Right ventricle myocardium inferior (tissue), 1 donor: Measurements from ENCODE around the gene FRY. TPM values are rescaled to one million over a fixed set of nuclear protein-coding genes. Genes with fewer than 3 reads are reported as not detected.

ENCODE experiments used
- ATAC-seq: fragments of 200-7000 bp; cut with Tn5 transposase; one replicate; pipeline ENCODE4 v1.9.1; 2020; ENCODE audit warnings: mild to moderate bottlenecking, moderate library complexity
- DNase-seq: peaks from one replicate; pipeline ENCODE4 v3.0.0; 2021; ENCODE audit errors: missing footprints
- intact Hi-C: fragments of 100-400 bp; cut with DNase I; formaldehyde crosslinking; loops from one replicate; pipeline ENCODE4 v1.11.0; 2022
- total RNA-seq: library from RNA; stranded (reverse); fragmentation: NEBNext Ultra II Directional; extraction: Animal tissue kit (Norgen Biotek cat#: 25700); gene quantifications from one replicate; pipeline ENCODE4 v1.2.1, GENCODE V29; 2021
- donor health status: DM: no; HTN: yes; CAD: no; lungs with severe emphysema.

FRY gene
- total RNA-seq, 1 donor from 2014 or later = 146 TPM

DNA sequence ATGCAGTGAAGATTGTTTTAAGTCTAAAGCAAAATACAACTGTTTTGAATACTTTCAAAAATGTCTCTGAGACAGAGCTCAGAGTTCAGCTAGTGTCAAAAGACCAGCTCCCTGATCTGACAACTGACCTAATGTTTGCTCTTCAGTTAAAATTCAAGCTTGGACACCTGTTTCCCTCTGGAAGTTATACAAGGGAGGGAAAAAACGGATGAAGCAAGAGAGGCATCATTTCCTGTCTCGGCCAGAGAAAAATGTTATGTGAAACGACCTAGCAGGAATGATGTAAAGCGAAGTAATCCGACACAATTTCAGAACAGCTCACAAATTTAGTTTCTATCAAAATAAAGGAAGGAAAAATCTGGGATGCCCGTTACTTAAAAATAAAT lies 224.1 kb downstream of the FRY start:
- no peak for ATAC-seq
- DNase-seq = no peak
- intact Hi-C loops = no loop called here

DNA sequence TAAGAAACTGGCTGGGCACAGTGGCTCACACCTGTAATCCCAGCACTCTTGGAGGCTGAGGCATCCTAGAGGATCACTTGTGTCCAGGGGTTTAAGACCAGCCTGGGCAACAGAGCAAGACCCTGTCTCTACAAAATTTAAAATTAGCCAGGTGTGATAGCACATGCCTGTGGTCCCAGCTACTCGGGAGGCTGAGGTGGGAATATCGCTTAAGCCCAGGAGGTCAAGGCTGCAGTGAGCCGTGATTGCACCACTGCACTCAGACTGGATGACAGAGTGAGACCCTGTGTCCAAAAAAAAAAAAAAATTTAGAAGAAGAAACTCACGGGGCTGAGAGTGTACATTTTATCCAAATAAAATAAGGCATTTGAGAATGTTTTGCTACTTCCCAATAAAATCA lies 224.7 kb downstream of the FRY start:
- DNase-seq = no peak
- no peak for ATAC-seq
- intact Hi-C loops = no loop called here

DNA sequence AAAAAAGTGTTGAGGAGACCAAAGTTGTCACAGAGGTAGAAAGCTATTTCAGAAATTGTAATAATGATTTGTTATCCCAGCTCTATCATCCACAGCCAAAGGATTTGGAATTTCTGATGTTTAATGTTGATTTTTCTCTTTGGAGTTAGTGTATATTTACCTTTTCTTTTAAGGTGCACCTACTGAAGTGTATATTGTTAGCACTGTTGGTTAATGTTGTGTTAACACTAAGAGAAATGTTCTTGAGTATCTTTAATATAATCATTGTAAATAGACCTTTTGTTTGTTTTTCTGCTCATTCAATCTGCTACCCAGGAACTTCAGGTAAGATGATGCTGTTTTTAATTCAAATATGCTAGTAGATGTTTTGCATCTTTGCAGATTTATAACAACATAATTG lies 226.1 kb downstream of the FRY start:
- ATAC-seq = no peak
- no peak for DNase-seq
- intact Hi-C loops = no loop called here

GRCh38 chr13:32259116-32259515 lies 227.5 kb downstream of the FRY start:
- intact Hi-C loops = no loop called here
- no peak for DNase-seq
- no peak for ATAC-seq

- intact Hi-C loops = no loop called here
- ATAC-seq (peak; percentile 94), DNase-seq (peak; percentile 75)
These were observed 230.0 kb downstream of the FRY start for GRCh38 chr13:32261567-32261966.

DNA sequence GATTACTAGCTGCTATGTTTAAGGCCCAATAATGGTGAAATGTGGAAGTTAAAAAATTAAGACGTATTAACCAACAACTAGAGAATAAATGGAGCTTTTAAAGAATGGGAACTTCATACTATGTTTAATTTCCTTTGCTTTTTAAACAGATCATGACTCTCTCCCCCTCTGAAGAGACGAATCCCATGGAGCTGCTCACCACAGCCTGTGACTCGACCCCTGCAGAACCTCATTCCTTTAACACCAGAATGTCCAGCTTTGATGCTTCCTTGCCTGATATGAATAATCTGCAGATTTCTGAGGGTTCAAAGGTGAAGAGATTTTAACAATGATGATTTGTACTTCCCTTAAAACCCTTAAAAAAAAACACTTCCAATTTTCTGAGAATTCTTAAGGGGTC lies 230.6 kb downstream of the FRY start:
- DNase-seq (no peak), ATAC-seq (no peak)
- intact Hi-C loops = no loop called here

DNA sequence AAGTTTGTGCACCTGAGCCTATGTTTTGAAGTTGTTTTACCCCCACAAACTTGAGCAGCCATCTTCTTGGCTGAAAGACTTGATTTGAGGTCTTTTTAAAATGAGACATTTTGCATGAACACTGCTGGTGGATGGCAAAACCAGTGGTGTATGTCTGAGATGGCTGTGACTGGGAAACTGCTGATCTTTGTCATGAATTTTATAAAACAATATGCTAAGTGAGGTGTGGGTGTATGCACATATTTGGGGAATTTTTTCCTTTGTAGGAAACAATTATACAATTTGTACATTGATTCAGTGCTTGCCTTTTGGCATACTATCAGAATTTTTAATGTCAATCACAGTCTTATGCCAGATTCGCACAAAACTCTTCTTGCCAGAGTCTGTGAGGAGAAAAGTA lies 231.0 kb downstream of the FRY start:
- DNase-seq = no peak

GRCh38 chr13:32264407-32264806 lies 232.8 kb downstream of the FRY start:
- ATAC-seq (peak; percentile 24), DNase-seq (peak; percentile 74)
- intact Hi-C loops = no loop called here

More for the DNA sequence above, 231.0 kb downstream of the FRY start:
- no peak for ATAC-seq
- intact Hi-C loops = no loop called here

- ATAC-seq = no peak
- intact Hi-C loops = no loop called here
- DNase-seq = no peak
These were observed 234.2 kb downstream of the FRY start for GRCh38 chr13:32265726-32266125.

- intact Hi-C loops = no loop called here
These were observed 234.6 kb downstream of the FRY start for GRCh38 chr13:32266130-32266529.

DNA sequence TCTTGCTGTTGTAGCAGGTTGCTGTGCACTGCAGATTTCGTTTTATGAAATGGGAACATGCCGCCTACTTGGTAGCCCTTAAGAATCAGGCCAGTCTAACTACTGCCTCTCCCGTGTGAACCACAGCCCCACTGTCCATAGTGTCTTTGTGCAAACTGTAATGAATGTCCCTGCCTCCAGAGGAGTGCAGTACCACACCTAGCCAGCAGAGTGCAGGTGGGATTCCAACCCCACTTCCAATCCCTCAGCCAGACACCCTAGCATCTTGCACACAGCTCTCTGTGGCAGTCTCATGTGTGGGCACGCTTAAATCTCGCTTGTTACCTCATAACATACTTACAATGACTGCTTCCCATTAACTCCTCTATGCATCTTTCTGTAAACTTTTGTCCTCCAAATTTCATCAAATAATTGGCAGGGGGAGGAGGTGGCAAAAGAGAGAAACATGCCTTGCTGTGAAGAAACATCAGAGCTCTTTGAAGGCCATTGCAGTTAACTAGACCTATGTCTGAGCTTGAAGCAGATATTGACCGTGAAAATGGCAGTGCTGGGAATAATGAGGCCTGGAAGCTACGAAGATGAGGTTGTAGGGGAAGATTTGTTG lies 236.4 kb downstream of the FRY start:
- peak; percentile 21 for ATAC-seq
- no peak for DNase-seq
- intact Hi-C loops = no loop called here

More at GRCh38 chr13:32266130-32266529, 234.6 kb downstream of the FRY start:
- DNase-seq = no peak
- no peak for ATAC-seq

DNA sequence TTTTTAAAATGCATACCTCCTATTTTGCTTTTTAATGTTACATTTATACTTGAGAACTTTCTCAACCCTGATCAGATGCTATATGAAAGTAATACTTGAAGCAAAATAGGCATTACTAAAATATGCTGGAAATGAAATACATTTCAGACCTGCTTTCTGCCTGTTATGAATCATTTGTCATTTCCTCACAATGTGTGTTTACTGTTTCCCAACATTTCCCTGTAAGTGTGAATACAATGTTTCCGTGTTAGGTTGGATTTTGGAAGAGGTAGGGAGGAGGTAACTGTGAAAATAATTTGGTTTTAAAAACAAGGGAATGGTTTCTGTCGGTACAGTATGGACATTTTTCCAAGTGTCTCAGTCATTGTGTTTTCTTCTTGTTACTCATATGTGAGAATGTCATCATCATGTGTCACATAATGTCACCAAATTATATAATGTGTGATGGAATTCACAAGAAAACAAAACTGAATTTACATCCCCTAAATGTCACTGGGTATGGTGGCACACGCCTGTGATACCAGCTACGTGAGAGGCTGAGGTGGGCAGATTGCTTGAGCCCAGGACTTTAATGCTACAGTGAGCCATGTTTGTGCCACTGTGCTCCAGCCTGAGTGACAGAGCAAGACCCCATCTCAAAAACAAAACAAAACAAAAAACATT lies 240.6 kb downstream of the FRY start:
- DNase-seq = no peak
- ATAC-seq = no peak

GRCh38 chr13:32277839-32278238 lies 246.3 kb downstream of the FRY start:
- ATAC-seq (no peak), DNase-seq (no peak)
- intact Hi-C loops = no loop called here

More for the DNA sequence above, 240.6 kb downstream of the FRY start:
- intact Hi-C loops = no loop called here

DNA sequence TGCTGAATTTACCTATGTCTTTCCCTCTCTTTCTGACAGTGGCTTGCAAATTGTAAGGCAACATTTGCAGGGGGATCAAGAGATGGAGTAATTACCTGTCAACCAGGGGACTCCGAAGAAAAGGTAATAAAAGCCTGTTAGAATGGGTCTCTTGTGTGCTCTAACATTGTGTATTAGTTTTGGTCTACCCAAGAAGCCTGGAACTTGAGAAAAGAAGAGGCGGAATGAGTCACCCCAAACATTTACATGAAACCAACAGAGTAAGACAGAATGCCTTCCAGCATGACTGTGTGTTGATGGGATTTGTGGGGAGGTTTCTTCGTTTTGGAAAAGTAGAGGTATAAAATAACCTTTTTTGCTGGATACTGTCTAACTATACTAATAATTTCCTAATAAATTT lies 246.9 kb downstream of the FRY start:
- intact Hi-C loops = no loop called here
- no peak for ATAC-seq

DNA sequence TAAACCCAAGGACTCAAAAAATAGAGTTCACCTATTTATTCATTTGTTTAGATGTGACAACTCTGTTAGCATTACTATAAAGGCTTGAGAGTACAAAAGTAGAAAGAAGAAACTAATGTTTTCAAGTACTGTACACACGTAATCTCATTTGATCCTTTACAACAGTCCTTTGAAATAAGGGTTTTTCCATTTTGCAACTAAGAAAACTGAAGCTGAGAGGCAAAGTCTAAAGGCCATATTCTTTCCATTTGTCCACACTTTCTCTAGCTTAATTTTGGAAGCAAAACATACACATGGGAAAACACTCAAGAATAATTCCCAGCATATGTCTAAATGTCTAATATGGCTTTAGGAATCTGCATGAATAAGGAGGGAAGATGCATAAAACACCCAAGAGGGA lies 249.5 kb downstream of the FRY start:
- DNase-seq = no peak
- ATAC-seq = no peak
- intact Hi-C loops = no loop called here

More for the DNA sequence above, 246.9 kb downstream of the FRY start:
- no peak for DNase-seq

- intact Hi-C loops = no loop called here
- ATAC-seq (peak; percentile 68), DNase-seq (no peak)
These were observed 250.6 kb downstream of the FRY start for GRCh38 chr13:32282096-32282711.

GRCh38 chr13:32284927-32285632 lies 253.5 kb downstream of the FRY start:
- ATAC-seq (no peak), DNase-seq (no peak)
- intact Hi-C loops = no loop called here

DNA sequence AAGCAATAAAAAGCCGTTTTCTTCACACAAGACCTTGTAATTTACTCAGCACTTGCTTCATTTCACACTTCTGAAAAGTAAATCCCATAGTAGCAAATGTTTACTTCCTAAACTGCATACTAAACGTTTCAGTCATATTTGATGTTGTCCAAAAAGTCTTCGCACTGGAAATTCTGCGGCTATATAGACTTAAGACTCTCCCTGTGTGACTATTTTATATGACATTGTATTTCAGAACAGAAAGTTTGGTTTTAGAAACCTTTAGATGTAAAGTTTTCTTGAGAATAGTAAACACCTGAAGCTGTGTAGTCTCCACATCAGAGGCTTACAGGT lies 254.0 kb downstream of the FRY start:
- intact Hi-C loops = no loop called here
- DNase-seq (no peak), ATAC-seq (no peak)

DNA sequence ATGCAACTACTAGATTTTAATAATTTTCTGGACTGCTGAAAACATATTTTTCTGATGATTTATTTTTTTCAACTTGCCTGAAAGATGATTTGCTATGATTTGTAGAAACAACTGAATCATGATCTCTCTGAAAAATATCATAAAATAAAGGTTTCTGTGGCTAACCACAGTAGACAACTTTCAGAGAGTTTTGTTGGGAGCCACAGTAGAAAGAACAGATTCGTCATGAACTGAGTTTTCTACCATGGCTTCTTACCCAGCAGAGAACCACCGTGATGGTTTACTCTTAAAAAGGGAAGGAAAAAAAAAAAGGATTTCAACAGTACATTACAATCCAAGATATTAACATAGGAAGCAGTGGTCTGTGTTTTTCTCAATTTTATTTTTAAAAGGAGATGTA lies 265.6 kb downstream of the FRY start:
- intact Hi-C loops = no loop called here
- no peak for ATAC-seq
- DNase-seq = no peak

GRCh38 chr13:32298695-32299094 lies 267.1 kb downstream of the FRY start:
- no peak for ATAC-seq
- intact Hi-C loops = no loop called here
- DNase-seq = no peak
